NCI-H2029 treated with DMSO at 0.1 percent for 48 hours (cell line): ENCODE measurements around the gene LY6G5C.

ENCODE experiments used
- DNase-seq: peaks from one replicate; lab custom pipeline; 2025; lab: John Stamatoyannopoulos, UW

The LY6G5C gene

GRCh38 chr6:31691078-31691463 lies 10.2 kb upstream of the LY6G5C start:
- no peak for DNase-seq

GRCh38 chr6:31690231-31691077 lies 9.6 kb upstream of the LY6G5C start:
- no peak for DNase-seq

- no peak for DNase-seq
Measured at GRCh38 chr6:31689249-31690110, 8.6 kb upstream of the LY6G5C start.

- DNase-seq, result no peak
Measured at GRCh38 chr6:31687860-31688693, 7.2 kb upstream of the LY6G5C start.

GRCh38 chr6:31687321-31687720 lies 6.5 kb upstream of the LY6G5C start:
- no peak for DNase-seq

- no peak for DNase-seq
Measured at GRCh38 chr6:31686483-31686882, 5.6 kb upstream of the LY6G5C start.

- no peak for DNase-seq
Measured at GRCh38 chr6:31683591-31683990, 2.7 kb upstream of the LY6G5C start.

GRCh38 chr6:31681135-31681671 lies 336 bp upstream of the LY6G5C start:
- DNase-seq, result no peak

- no peak for DNase-seq
Measured at GRCh38 chr6:31677955-31678354, 2.9 kb downstream of the LY6G5C start.

GRCh38 chr6:31676904-31677303 lies 4.0 kb downstream of the LY6G5C start:
- DNase-seq, result no peak

GRCh38 chr6:31676322-31676903 lies 4.5 kb downstream of the LY6G5C start:
- DNase-seq, result no peak

GRCh38 chr6:31669676-31670075 lies 11.2 kb downstream of the LY6G5C start, which contains the start of gene LY6G5B:
TSS of gene LY6G5B (plus strand) at chr6:31669976. CDS start at chr6:31670951, 975 bp downstream.
- no peak for DNase-seq

- no peak for DNase-seq
Measured at GRCh38 chr6:31666337-31666965, 14.4 kb downstream of the LY6G5C start.

GRCh38 chr6:31665501-31666336 lies 15.1 kb downstream of the LY6G5C start, which contains the start of gene CSNK2B:
TSS of gene CSNK2B (plus strand) at chr6:31666080. CDS start at chr6:31666832, 752 bp downstream.
- DNase-seq, result peak; percentile 97

- peak; percentile 62 for DNase-seq
Measured at GRCh38 chr6:31664790-31665500, 15.9 kb downstream of the LY6G5C start, which contains the start of gene GPANK1. TSS of gene GPANK1 (minus strand) at chr6:31664997. CDS start at chr6:31664478, 519 bp downstream.

- DNase-seq, result no peak
Measured at GRCh38 chr6:31663961-31664789, 16.7 kb downstream of the LY6G5C start.

GRCh38 chr6:31663126-31663960 lies 17.5 kb downstream of the LY6G5C start:
- DNase-seq, result no peak
